ENCODE data around the gene PKIG.

GRCh38 chr20:44649976-44650375 is 67.6 kb downstream of the PKIG start:
- no peak for TF ChIP-seq CTCF (IDR thresholded peaks at IDR 0.05; ENCODE audit: control extremely low read depth in 1 of 3, insufficient read depth in 1 of 3, low read depth in 1 of 3, low read length in 3 of 3)
- no peak for TF ChIP-seq RAD21 (IDR thresholded peaks at IDR 0.05 in 1 of 2, conservative IDR thresholded peaks at IDR 0.05 in 1 of 2; ENCODE audit: low read depth in 2 of 2, low read length in 2 of 2)
- no peak for TF ChIP-seq RFX5 (IDR thresholded peaks at IDR 0.05; ENCODE audit: borderline replicate concordance, low read depth, low read length)
- no peak for TF ChIP-seq SIN3A (conservative IDR thresholded peaks at IDR 0.05 in 1 of 2, IDR thresholded peaks at IDR 0.05 in 1 of 2; ENCODE audit: low read depth in 1 of 2, low read length in 2 of 2)
- no peak for TF ChIP-seq POLR2A (IDR thresholded peaks at IDR 0.05; ENCODE audit: control extremely low read depth in 1 of 2, low read depth in 2 of 2, low read length in 2 of 2)
- TF ChIP-seq POLR2AphosphoS5 (IDR thresholded peaks at IDR 0.05; ENCODE audit: low read depth, low read length) = no peak
- TF ChIP-seq ATF2 (IDR thresholded peaks at IDR 0.05; ENCODE audit: low read length) = no peak
- no peak for TF ChIP-seq EGR1 (IDR thresholded peaks at IDR 0.05; ENCODE audit: borderline replicate concordance, low read depth, low read length)
